ENCODE results near the gene PLXNA1.

The PLXNA1 gene

GRCh38 chr3:126982471-126983175 lies at the start of gene PLXNA1:
Gene PLXNA1, plus strand, starts transcription at chr3:126983115. Its CDS starts 5,479 bp downstream, at chr3:126988594.
- TF ChIP-seq EZH2phosphoT487 (conservative IDR thresholded peaks at IDR 0.05; ENCODE audit: low read length) (no peak), CTCF (IDR thresholded peaks at IDR 0.05; ENCODE audit: insufficient read depth, low read length, poor library complexity, severe bottlenecking) (peak; percentile 87)
- H4K20me1 ChIP-seq (ENCODE audit: low read depth, low read length) = no peaks in the 10 kb centered on the region
- peak within 1 kb of the TSS; percentile 74 for H3K4me2 ChIP-seq (ENCODE audit: low read depth, low read length, poor library complexity, severe bottlenecking)
- peak within 1 kb of the TSS; percentile 62 for H3K9ac ChIP-seq (ENCODE audit: low read length)
- no peaks in the 10 kb centered on the region for H3K9me3 ChIP-seq (ENCODE audit: insufficient read depth, low read length)
- H3K36me3 ChIP-seq (ENCODE audit: low read length) = no peaks in the 10 kb centered on the region
- H3K79me2 ChIP-seq (ENCODE audit: insufficient read depth, low read length) = no peaks in the 10 kb centered on the region
- H3K27ac ChIP-seq (ENCODE audit: low read depth, low read length) = peak within 1 kb of the TSS; percentile 51
- peak within 1 kb of the TSS; percentile 56 for H3K4me3 ChIP-seq (ENCODE audit: insufficient read depth, low read length, poor library complexity, severe bottlenecking)
- no peaks in the 10 kb centered on the region for H3K9me2 ChIP-seq (replicated peaks; ENCODE audit: insufficient read depth, low read length)
- H3K27me3 ChIP-seq (ENCODE audit: low read length) = no peaks in the 10 kb centered on the region
- peak within 1 kb of the TSS; percentile 67 for H2AFZ ChIP-seq (ENCODE audit: low read depth, low read length, severe bottlenecking)
- H3F3A ChIP-seq (ENCODE audit: insufficient read depth) = no peaks in the 10 kb centered on the region

DNA sequence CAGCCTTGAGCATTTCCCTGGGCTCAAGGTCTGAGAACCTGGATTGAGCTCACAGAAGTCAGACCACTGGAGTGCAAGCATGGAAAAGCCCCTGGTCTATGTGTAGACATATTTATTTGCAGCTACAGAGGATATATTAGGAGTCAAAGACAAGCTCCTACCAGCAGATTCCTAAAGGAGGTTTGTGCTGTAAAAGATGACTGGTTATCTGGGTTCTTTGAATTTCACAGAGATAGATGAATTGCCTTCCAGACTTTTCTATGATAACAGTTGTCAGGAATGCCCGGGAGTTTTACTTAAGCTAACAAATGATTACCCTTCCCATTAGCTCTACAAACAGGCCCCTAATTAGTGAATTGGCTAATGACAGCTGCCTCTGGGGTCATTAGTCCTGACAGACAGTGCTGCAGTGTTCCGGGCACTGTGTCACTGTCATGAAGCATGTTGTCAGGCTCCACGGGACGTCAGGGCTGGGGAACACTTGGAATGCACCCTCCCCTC lies 48.8 kb upstream of the PLXNA1 start:
- Histone ChIP-seq H3K4me2 (ENCODE audit: low read depth, low read length, poor library complexity, severe bottlenecking) (no peak overlapping the region), H3K27ac (ENCODE audit: low read depth, low read length) (no peak overlapping the region), H2AFZ (ENCODE audit: low read depth, low read length, severe bottlenecking) (no peak overlapping the region), H3K9ac (ENCODE audit: low read length) (no peak overlapping the region), H3K36me3 (ENCODE audit: low read length) (no peaks in the 10 kb centered on the region), H4K20me1 (ENCODE audit: low read depth, low read length) (no peaks in the 10 kb centered on the region), H3K27me3 (ENCODE audit: low read length) (no peaks in the 10 kb centered on the region), H3K9me3 (ENCODE audit: insufficient read depth, low read length) (no peaks in the 10 kb centered on the region), H3K4me3 (ENCODE audit: insufficient read depth, low read length, poor library complexity, severe bottlenecking) (no peak overlapping the region), H3K9me2 (replicated peaks; ENCODE audit: insufficient read depth, low read length) (no peaks in the 10 kb centered on the region), H3K79me2 (ENCODE audit: insufficient read depth, low read length) (no peaks in the 10 kb centered on the region), H3F3A (ENCODE audit: insufficient read depth) (no peaks in the 10 kb centered on the region)
- TF ChIP-seq CTCF (IDR thresholded peaks at IDR 0.05; ENCODE audit: insufficient read depth, low read length, poor library complexity, severe bottlenecking) = no peak
- no peak for TF ChIP-seq EZH2phosphoT487 (conservative IDR thresholded peaks at IDR 0.05; ENCODE audit: low read length)

GRCh38 chr3:126934991-126935390 lies 47.9 kb upstream of the PLXNA1 start:
- TF ChIP-seq CTCF (IDR thresholded peaks at IDR 0.05; ENCODE audit: insufficient read depth, low read length, poor library complexity, severe bottlenecking) (no peak), EZH2phosphoT487 (conservative IDR thresholded peaks at IDR 0.05; ENCODE audit: low read length) (no peak)
- H3K27ac ChIP-seq (ENCODE audit: low read depth, low read length) = no peak overlapping the region
- H3K9ac ChIP-seq (ENCODE audit: low read length) = no peak overlapping the region
- H3K4me3 ChIP-seq (ENCODE audit: insufficient read depth, low read length, poor library complexity, severe bottlenecking) = no peak overlapping the region
- H3K27me3 ChIP-seq (ENCODE audit: low read length) = no peaks in the 10 kb centered on the region
- no peaks in the 10 kb centered on the region for H3F3A ChIP-seq (ENCODE audit: insufficient read depth)
- no peaks in the 10 kb centered on the region for H3K9me2 ChIP-seq (replicated peaks; ENCODE audit: insufficient read depth, low read length)
- no peaks in the 10 kb centered on the region for H3K9me3 ChIP-seq (ENCODE audit: insufficient read depth, low read length)
- H4K20me1 ChIP-seq (ENCODE audit: low read depth, low read length) = no peaks in the 10 kb centered on the region
- H3K79me2 ChIP-seq (ENCODE audit: insufficient read depth, low read length) = no peaks in the 10 kb centered on the region
- H2AFZ ChIP-seq (ENCODE audit: low read depth, low read length, severe bottlenecking) = no peak overlapping the region
- no peaks in the 10 kb centered on the region for H3K36me3 ChIP-seq (ENCODE audit: low read length)
- H3K4me2 ChIP-seq (ENCODE audit: low read depth, low read length, poor library complexity, severe bottlenecking) = no peak overlapping the region

Data from SU-DHL-6 (cell line).